Stimulated activated CD4-positive, alpha-beta T cell treated with anti-CD3 and anti-CD28 coated beads, Interleukin-2, amount 100 ng/mL, for 4 hours (primary cell): ENCODE results near the gene COA8.

Experiments used
- DNase-seq: peaks from one replicate; pipeline ENCODE4 v3.0.0-alpha.2; 2020; ENCODE audit warnings: low read depth

Gene COA8

GRCh38 chr14:103624860-103625259, 62.1 kb downstream of the COA8 start:
- no peak for DNase-seq

- DNase-seq = no peak
These were observed 62.8 kb downstream of the COA8 start for GRCh38 chr14:103625356-103626095.

- no peak for DNase-seq
These were observed 63.5 kb downstream of the COA8 start for GRCh38 chr14:103626146-103626850.

- no peak for DNase-seq
These were observed 64.6 kb downstream of the COA8 start for GRCh38 chr14:103627073-103628025.

GRCh38 chr14:103628221-103628683, 65.5 kb downstream of the COA8 start:
- DNase-seq = no peak

GRCh38 chr14:103628684-103629502, 66.1 kb downstream of the COA8 start, which contains the start of gene KLC1:
TSS of gene KLC1 (plus strand) at chr14:103629211. CDS start at chr14:103654565, 25,354 bp downstream.
- peak; percentile 76 for DNase-seq

DNA sequence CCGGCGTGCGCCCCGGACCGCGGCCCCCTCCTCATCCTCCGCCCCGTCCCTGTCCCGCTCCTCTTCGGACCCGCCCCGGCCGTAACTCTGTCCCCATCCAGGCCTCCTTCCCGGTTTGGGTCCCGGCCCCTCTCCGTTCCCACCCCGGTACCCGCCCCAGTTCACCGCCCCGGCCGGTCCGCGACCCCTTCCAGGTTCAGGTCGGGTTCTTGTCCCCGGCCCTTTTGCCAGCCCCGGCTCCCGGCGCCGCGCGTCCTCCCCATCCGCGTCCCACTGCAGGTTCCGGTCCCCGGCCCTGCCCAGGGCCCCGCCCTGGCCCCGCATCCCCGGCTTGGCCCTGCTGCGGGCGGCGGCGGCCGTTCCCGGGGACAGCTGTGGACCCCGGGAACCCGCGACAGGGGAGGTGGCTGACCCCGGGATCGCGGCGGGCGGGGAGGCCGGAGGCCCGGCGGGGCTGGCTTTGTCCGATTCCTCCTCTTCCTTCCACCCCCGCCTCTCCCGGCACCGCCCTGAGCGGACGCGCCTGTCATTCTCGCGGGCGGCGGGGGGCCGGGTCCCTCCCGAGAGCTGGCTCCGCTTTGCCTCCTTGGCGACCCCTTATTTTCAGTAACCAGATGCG, 66.9 kb downstream of the COA8 start:
- DNase-seq = no peak

DNA sequence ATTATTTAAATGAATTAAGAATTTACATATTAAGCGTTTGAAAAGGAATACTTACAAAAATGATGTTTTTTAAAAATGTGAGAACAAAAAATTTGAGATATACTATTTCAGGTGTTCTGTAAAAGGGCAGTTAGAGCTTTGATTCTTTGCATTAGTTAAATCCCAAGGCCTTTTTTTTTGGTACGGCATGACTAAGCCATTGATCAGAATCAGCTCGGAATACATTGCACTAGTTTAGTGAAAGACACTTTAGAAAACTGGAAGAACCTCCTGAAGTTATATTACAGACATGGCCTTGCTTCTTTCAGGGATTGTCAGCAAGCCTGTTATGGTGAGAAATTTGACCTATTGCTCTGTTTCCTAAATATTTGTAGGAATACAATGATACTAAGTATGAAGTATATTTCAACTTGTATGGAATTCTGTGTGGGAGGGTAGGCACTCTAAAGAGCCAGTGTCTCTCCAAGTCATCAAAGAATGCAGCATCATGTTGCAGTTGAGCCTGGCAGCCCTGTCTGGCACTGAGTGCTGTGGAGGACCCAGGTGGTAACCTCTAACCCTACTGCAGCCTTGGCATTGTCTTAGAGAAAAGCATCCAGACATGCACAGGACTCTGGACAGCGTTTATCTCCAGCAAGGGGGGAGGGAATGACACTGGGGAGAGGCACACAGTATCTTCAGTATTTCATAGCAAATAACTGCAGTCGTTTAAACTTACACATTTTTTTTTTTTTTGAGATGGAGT, 67.8 kb downstream of the COA8 start:
- no peak for DNase-seq

DNA sequence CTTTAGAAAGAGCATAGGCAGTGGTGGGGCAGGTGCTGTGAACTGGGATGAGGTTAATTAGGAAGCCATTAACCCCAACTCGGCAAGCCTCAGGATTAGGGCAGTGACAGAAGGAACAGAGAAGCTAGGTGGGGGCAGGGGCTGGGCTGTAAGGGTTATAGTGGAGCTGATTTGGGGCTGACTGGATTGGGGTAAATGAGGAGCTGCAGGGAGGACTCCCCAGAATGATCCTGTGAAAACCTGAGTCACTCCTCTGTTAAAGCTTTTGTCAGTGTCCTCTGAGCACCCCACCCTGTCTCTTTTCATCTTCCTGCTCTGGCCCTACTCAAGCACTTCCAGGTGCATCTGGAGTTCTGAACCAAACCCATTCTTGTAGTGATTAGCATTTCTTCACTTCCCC, 70.6 kb downstream of the COA8 start:
- no peak for DNase-seq

DNA sequence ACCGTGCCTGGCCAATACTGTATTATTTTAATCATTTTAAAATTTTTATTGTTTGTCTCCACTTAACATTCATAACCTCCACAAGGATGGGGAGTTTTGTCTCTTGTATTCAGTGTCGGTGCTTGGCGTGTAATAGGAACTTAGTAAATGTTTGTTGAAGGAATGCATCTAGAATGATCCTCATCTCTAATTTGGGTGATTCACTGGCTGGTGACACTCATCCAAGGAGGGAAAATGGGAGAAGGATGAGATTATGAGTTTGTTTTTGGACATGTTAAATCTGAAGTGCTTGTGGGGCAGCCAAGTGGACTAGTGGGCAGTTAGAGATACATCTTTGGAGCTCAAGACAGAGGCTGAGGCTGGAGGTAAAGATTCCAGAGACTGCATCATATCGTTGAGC, 71.4 kb downstream of the COA8 start:
- no peak for DNase-seq

GRCh38 chr14:103638594-103638993, 75.8 kb downstream of the COA8 start:
- no peak for DNase-seq
